NCI-H526 (cell line): ENCODE results near the gene DCUN1D1.

Source experiments
- DNase-seq, 2 experiments: peaks; one replicate each; lab custom pipeline; 2025; lab: John Stamatoyannopoulos, UW

DCUN1D1 gene

DNA sequence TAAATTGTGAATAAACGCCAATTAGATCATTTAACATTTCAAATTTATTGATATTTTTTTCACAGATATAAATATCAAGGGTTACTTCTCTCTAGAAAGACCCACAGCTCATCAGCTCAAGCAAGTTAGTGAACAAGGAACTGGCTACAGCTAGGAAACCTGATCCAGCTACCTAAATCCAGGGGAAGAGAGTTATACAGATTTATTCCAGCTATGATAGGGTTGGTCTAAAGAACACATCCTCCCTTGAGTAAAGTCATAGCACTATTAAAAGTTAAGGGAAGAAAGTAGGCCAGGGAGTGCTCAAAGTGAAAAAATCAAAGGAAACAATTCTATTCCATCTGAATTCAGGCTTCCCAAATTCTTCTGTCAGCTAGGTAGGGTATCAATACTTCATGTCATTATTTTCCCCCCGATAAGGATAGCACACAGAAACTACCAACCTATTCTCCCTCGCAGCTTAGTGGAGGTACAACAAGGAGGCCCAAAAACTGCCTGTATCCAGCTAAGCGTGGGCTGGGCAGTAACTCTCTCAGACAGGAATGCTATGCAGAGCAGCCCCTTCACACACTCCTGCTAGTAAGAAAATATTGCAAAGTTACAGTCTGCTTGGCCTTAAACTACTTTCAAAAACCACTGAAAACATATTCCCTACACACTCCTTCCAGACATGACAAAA lies 44.0 kb downstream of the DCUN1D1 start:
- no peak for DNase-seq

- no peak for DNase-seq
Observed at GRCh38 chr3:182935803-182936202, 44.5 kb downstream of the DCUN1D1 start.

DNA sequence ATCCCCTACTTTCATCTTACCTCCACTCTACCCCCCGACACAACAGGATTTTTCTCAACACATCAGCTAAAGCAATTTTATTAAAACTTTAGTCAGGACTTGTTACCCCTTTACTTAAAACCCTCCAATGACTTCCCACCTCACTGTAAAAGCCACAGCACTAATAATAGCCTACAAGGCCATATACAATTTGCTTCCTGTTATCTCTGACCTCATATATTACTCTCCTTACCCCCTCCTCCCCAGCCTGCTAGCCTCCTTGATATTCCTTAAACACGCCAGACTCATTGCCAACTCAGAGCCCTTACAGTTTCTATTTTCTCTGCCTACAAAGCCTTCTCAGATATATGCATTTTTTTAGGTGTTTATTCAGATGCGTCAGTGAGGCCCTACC lies 54.4 kb downstream of the DCUN1D1 start:
- DNase-seq: no peak

DNA sequence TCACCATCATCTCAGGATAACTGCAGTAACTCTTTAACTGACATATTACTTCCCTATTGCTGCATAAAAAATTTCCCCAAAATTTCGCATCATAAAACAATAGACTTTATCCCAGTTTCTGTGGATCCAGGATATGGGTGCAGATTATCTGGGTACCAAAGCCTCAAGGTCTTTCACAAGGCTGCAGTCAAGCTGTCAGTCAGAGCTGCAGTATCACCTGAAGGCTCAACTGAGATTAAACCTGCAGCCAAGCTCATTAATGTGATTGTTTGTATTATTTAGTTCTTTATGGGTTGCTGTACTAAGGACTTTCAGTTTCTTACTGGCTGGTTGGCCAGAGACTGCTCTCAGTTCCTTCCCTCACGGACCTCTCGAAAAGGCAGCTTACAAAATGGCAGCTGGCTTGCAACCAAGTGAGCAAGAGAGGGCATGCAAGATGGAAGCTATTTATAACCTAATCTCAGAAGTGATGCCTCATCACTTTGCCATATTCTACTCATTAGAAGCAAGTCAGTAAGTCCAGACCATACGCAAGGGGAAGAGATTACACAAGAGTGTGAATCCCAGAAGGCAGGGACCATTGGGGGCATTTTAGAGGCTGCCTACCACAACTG lies 54.9 kb downstream of the DCUN1D1 start:
- no peak for DNase-seq

DNA sequence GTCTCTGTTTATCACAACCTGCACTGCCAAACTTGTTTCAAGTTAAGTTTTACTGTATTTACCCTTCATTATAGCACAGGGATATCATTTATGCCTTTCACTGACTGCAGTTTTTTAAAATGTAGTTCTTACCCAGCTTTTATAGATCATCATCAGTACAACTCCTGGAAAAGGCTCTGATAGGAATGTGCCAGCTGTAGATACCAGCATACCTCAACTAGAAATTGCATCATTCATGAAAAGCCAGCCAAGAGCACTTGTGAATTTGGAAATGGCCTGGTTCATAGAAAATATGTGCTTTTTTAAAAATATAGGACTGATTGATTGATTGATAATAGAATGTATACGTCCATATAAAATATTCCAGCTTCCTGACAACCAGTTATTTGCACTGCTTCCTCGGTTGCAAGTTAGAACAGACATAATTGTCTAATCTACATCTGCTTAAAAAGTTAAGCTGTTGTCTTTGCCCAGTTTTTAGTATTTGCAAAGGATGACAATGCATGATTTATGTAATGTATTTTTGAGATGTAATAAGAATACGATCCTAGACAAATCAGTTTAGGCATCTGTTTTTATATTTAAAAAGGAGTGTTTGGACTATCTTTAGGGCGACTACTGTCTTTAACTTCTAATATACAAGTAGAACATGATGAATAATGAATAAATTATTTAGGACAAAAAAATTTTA lies 58.5 kb downstream of the DCUN1D1 start:
- no peak for DNase-seq

DNA sequence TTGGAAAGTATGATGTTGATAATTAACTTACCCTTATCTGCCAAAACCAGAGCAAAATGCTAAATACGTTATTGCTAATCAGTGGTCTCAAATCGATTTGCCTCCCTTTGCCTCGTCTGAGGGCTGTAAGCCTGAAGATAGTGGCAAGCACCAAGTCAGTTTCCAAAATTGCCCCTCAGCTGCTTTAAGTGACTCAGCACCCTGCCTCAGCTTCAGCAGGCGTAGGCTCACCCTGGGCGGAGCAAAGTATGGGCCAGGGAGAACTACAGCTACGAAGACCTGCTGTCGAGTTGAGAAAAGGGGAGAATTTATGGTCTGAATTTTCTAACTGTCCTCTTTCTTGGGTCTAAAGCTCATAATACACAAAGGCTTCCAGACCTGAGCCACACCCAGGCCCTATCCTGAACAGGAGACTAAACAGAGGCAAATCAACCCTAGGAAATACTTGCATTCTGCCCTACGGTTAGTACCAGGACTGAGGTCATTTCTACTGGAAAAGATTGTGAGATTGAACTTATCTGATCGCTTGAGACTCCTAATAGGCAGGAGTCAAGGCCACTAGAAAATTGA lies 59.7 kb downstream of the DCUN1D1 start:
- DNase-seq: no peak

GRCh38 chr3:182919866-182920357 lies 60.4 kb downstream of the DCUN1D1 start:
- no peak for DNase-seq

DNA sequence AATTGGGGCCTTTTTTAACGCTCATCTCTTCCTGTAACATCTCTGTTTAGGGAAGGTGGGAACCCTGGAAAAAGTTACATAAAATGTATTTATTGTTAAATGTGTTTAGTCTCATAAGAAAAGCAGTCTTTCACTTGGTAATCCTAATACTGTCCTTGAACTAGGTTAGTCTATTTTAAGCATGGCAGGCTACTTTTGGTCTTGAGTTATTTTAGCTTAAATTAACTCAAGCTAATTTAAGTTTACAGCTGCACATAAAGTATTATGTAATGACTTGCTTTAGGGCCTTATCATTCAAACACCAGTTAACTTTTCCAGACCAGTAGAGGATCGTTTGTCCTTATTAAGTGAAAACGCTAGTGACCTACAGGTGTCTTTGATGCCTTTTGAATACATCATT lies 63.2 kb downstream of the DCUN1D1 start:
- no peak for DNase-seq

DNA sequence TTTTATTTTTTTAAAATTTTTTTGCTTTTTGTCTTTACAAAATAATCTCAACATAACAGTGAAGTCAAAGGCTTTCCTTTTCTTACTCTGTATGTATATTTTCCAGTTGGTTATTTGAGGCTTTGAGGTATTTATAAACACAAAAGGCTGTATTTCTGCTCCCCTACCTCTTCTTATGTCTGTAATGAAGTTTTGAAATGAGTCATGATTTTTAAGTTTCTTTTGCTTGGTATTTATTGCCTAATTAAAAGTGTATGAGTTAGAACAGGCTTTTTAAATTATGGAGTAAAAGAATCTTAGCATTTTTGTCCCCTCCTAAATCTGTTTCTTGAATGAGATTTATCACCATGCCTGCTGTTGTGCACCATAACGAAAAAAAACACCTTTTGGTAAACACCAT lies 66.0 kb downstream of the DCUN1D1 start:
- DNase-seq: no peak

- no peak for DNase-seq
Observed at GRCh38 chr3:182913889-182914288, 66.4 kb downstream of the DCUN1D1 start.

- no peak for DNase-seq
Observed at GRCh38 chr3:182912474-182912873, 67.9 kb downstream of the DCUN1D1 start.

- no peak for DNase-seq
Observed at GRCh38 chr3:182911782-182912111, 68.6 kb downstream of the DCUN1D1 start.

DNA sequence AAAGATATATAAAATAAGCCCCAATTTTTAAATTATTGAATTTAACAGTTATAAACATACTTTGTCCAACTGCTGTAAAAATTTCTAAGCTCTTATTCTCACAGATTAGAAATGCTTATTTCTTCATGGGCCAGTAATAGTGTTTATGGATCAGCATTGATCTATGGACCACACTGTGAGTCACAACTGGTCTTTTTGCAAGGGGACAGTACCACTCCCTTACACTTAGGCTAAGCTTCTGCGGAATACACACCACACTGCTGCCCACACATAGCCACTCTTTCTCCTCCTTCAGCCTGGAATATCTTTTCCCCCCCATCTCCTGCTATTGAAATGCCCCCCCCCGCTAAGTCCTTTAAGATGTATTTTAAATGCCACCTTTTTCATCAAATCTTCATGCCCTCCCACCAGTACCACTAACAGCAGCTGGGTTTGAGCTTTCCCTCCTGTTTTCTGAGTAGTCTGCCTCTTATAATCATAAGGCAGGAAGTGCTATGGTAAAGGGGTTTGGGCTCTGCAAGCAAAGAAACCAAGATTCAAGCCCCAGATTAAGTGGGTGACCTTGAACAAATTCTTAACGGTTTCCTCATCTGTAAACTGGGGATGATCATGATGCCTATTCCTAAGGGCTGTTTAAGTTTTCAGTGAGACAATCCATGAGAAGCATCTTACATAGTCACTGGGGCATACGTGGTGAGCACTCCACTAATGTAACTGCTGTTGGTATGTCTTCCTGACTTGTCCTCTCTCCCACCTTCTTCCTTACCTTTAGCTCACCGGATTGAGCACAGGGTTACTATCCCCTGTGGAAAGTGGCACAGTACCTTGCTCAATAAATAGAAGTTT lies 69.2 kb downstream of the DCUN1D1 start:
- DNase-seq: no peak

DNA sequence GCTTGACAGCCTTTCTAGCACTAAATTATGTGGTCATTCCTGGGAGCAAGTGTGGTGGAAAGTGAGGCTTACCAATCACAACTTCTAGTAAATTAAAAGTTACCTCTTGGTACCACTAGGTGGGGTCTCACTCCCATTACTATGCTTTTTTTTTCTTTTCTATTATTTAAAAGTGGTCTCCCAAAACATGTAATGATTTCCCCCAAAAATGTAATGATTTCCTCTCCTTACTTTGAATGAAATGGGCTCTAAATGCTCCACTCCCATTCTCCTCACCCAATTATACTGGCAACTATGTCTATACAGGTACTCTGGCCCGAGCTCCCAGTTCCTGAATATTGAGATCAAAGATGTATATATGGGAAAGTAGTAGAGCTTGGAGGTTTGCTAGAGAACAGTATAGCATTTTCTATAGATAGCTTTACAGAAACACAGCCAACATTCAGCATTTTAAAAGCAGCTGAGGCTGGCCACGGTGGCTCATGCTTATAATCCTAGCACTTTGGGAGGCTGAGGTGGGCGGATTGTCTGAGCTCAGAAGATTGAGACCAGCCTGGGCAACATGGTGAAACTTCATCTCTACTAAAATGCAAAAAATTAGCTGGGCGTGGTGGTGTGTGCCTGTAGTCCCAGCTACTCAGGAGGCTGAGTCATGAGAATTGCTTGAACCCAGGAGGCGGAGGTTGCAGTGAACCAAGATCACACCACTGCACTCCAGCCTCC lies 70.9 kb downstream of the DCUN1D1 start:
- no peak for DNase-seq

DNA sequence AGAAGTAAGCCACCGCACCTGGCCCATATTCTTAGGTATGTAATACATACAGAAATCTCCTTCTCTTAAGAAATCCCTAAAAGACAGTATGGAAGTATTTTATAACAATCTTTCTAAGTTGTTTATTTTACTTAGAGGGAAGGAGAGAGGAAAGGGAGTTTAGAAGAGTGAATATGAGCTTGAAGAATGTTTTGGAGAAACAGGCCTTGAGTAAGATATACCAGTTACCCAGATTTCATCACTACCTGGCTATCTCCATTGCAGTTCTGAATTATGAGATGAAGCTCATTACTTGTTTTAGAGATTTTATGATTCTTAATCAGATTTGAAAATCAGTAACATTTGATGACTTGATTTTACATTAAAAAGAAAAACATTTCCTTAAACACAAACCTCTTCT lies 71.9 kb downstream of the DCUN1D1 start:
- DNase-seq: no peak

DNA sequence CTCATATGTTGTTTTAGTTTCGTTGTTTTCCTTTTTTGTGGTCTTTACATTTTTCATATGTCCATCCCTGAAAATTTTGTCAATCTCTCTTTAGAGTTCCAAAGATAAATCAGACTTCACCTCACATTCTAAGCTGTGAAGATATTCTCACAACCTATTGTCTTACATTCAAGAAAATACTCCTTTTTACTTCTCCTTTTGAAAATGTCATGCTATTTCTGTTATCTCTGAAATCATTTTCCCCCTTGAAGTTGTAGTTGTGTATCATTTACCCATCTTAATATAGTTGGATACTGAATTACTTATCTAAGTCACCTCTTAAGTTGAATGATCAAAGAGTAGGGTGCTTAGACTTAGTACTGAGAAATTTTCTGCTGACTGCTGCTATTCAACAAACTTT lies 74.3 kb downstream of the DCUN1D1 start:
- no peak for DNase-seq

DNA sequence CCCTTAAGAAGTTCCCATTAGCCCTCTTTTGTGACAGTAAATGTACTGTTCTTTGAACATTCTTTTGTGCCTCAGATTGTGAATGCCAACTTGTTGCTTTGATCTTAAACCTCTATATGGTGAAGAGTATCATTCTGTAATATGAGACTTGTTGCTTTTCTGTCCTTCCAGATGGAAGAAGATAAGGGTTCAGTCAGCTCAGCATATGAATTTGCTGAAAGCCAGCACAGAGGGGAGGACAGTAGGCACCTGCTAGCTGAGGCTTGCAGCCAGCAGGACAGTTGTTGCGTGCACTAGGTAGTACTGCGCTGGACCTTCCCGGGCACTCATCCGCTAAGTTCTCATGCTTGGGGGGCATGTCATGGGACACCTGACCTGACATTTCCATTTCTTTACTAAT lies 74.7 kb downstream of the DCUN1D1 start:
- no peak for DNase-seq

GRCh38 chr3:182904164-182904563 lies 76.2 kb downstream of the DCUN1D1 start:
- DNase-seq: no peak

GRCh38 chr3:182902236-182902635 lies 78.1 kb downstream of the DCUN1D1 start:
- no peak for DNase-seq

DNA sequence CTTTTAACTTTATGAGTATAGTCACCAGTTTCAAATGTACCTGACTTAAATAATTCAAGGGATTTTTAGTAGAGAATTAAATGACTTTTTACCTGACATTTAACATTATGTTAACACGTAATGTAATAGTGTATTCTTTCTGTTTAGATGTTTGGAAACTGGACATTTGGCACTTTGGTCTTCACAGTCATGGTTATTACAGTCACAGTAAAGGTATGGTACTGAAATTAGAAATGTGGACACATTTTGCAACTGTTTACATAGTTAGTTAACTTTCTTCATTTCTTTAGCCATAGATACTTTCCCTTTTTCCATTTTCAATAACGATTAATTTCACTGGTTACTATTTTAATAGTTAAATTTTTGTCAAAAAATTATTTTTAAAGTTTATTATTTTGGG lies 83.8 kb downstream of the DCUN1D1 start:
- no peak for DNase-seq

GRCh38 chr3:182895513-182896112 lies 84.7 kb downstream of the DCUN1D1 start:
- DNase-seq: no peak
